IMR-90 (cell line): ENCODE measurements around the gene SLC4A8. TPM values are rescaled to one million over a fixed set of nuclear protein-coding genes. Genes with fewer than 3 reads are reported as not detected.

ENCODE experiments used
- ATAC-seq: fragments of 200-7000 bp; cut with Tn5 transposase; 2 replicates; pipeline ENCODE4 v1.9.1; 2020; ENCODE audit warnings: low read depth, mild to moderate bottlenecking, moderate library complexity
- BruUV-seq: library from RNA; stranded (reverse); fragments of 400-500 nt; replicated peaks from 2 replicates; lab custom pipeline; 2021; lab: Mats Ljungman, UMichigan
- CTCF ChIA-PET: fragments of 300-600 bp; formaldehyde crosslinking; extraction: SDS; loops from one replicate; lab custom pipeline; 2021; ENCODE audit warnings: antibody characterized with exemption; lab: Yijun Ruan, JAX
- POLR2A ChIA-PET: fragments of 300-600 bp; sonication (Branson Sonifier 250); formaldehyde crosslinking; loops from one replicate; lab custom pipeline; 2022; ENCODE audit warnings: antibody characterized with exemption; ENCODE audit not compliant: unreplicated experiment; lab: Charles Lee
- DNase-seq: peaks from one replicate; pipeline ENCODE4 v3.0.0; 2013
- H2AFZ ChIP-seq: replicated peaks from 2 replicates; pipeline ENCODE3; 2013; ENCODE audit warnings: low read length, mild to moderate bottlenecking; ENCODE audit not compliant: poor library complexity
- H2AK5ac ChIP-seq: 2 replicates; pipeline ENCODE4 v1.6.1; 2013; ENCODE audit warnings: low read depth, low read length, inconsistent platforms
- H2AK9ac ChIP-seq: replicated peaks from 2 replicates; pipeline ENCODE3; 2013; ENCODE audit warnings: mild to moderate bottlenecking, low read depth, low read length, moderate library complexity; ENCODE audit not compliant: poor library complexity
- H2BK120ac ChIP-seq: 2 replicates; pipeline ENCODE4 v1.6.1; 2013; ENCODE audit warnings: low read depth, low read length, inconsistent platforms
- H2BK15ac ChIP-seq: 3 replicates; pipeline ENCODE4 v1.6.1; 2013; ENCODE audit warnings: low read depth, low read length, inconsistent platforms
- H2BK20ac ChIP-seq: 2 replicates; pipeline ENCODE4 v1.6.1; 2013; ENCODE audit warnings: low read depth, mild to moderate bottlenecking, inconsistent platforms, low read length, moderate library complexity
- H2BK5ac ChIP-seq: 2 replicates; pipeline ENCODE4 v1.6.1; 2013; ENCODE audit warnings: mild to moderate bottlenecking, low read depth, low read length, inconsistent platforms; ENCODE audit not compliant: poor library complexity, severe bottlenecking
- H3K14ac ChIP-seq: replicated peaks from 2 replicates; pipeline ENCODE4 v1.6.1; 2013; ENCODE audit warnings: low read depth, low read length, inconsistent platforms
- H3K18ac ChIP-seq: 2 replicates; pipeline ENCODE4 v1.6.1; 2013; ENCODE audit warnings: low read depth, low read length, control low read depth
- H3K23ac ChIP-seq: 2 replicates; pipeline ENCODE4 v1.6.1; 2013; ENCODE audit warnings: low read depth, low read length, inconsistent platforms
- H3K27ac ChIP-seq: 2 replicates; pipeline ENCODE4 v1.5.1; 2013; ENCODE audit warnings: mild to moderate bottlenecking, control low read depth, low read length; ENCODE audit not compliant: insufficient read depth
- H3K27me3 ChIP-seq: 2 replicates; pipeline ENCODE4 v1.6.1; 2013; ENCODE audit warnings: low read length; ENCODE audit not compliant: control insufficient read depth, insufficient read depth
- H3K36me3 ChIP-seq: 2 replicates; pipeline ENCODE4 v1.6.1; 2013; ENCODE audit warnings: low read length, mixed read lengths; ENCODE audit not compliant: control insufficient read depth, insufficient read depth
- H3K4ac ChIP-seq: 2 replicates; pipeline ENCODE4 v1.6.1; 2013; ENCODE audit warnings: low read depth, low read length, inconsistent platforms
- H3K4me1 ChIP-seq: 2 replicates; pipeline ENCODE4 v1.6.1; 2013; ENCODE audit warnings: low read length, mixed read lengths; ENCODE audit not compliant: control insufficient read depth, insufficient read depth
- H3K4me2 ChIP-seq: 2 replicates; pipeline ENCODE4 v1.6.1; 2013; ENCODE audit warnings: low read depth, mild to moderate bottlenecking, control low read depth, low read length, moderate library complexity
- H3K4me3 ChIP-seq: 2 replicates; pipeline ENCODE4 v1.5.1; 2013; ENCODE audit warnings: low read depth, mild to moderate bottlenecking, control low read depth, low read length, moderate library complexity; ENCODE audit not compliant: insufficient read depth
- H3K56ac ChIP-seq: 2 replicates; pipeline ENCODE4 v1.6.1; 2013; ENCODE audit warnings: low read length, inconsistent platforms; ENCODE audit not compliant: insufficient read depth; ENCODE audit errors: extremely low read depth
- H3K79me1 ChIP-seq, 2 experiments: 2 replicates each; pipeline ENCODE4 v1.6.1; 2013; ENCODE audit warnings: low read length in 2 of 2, inconsistent platforms in 1 of 2, low read depth in 1 of 2
- H3K9ac ChIP-seq: 2 replicates; pipeline ENCODE4 v1.6.1; 2013; ENCODE audit warnings: low read depth, low read length, control low read depth
- H3K9me1 ChIP-seq: 2 replicates; pipeline ENCODE4 v1.6.1; 2013; ENCODE audit warnings: low read length, inconsistent platforms; ENCODE audit not compliant: insufficient read depth
- H3K9me3 ChIP-seq: 2 replicates; pipeline ENCODE4 v1.6.1; 2013; ENCODE audit warnings: low read length; ENCODE audit not compliant: control insufficient read depth, insufficient read depth
- H4K20me1 ChIP-seq: 2 replicates; pipeline ENCODE4 v1.6.1; 2013; ENCODE audit warnings: low read length, inconsistent platforms; ENCODE audit not compliant: insufficient read depth
- H4K5ac ChIP-seq: 2 replicates; pipeline ENCODE4 v1.6.1; 2013; ENCODE audit warnings: mild to moderate bottlenecking, low read depth, low read length, control low read depth
- H4K8ac ChIP-seq, 2 experiments: 2 replicates each; pipeline ENCODE4 v1.6.1; 2013; ENCODE audit warnings: low read depth in 2 of 2, low read length in 2 of 2, control low read depth in 1 of 2, inconsistent platforms in 1 of 2
- H4K91ac ChIP-seq: 2 replicates; pipeline ENCODE4 v1.6.1; 2013; ENCODE audit warnings: low read depth, low read length, inconsistent platforms; ENCODE audit not compliant: insufficient read depth
- MAZ ChIP-seq: IDR thresholded peaks from 2 replicates; pipeline ENCODE4 v1.6.1; 2012; ENCODE audit warnings: low read depth, mild to moderate bottlenecking, low read length, improper control_type of control experiment, moderate library complexity, borderline replicate concordance
- WGBS, 2 experiments: methylation state at CpG; one replicate each; pipeline versions ENCODE4 v1.1.5 to v1.1.7; 2013; ENCODE audit warnings: missing lambda C conversion rate in 2 of 2; ENCODE audit not compliant: insufficient read length in 1 of 2; ENCODE audit errors: extremely low coverage in 2 of 2; 5-methylcytosine and 5-hydroxymethylcytosine counted together
- dilution Hi-C: fragments of 300-500 bp; cut with HindIII; formaldehyde crosslinking; loops from one replicate; pipeline ENCODE4 v1.14.3; 2018; ENCODE audit warnings: low sequenced_read_pairs; ENCODE audit not compliant: unreplicated experiment
- in situ Hi-C: fragments of 300-500 bp; cut with MboI; formaldehyde crosslinking; loops from 3 replicates; pipeline ENCODE4 v1.14.3; 2019; ENCODE audit warnings: low sequenced_read_pairs, inconsistent platforms, mixed read lengths
- intact Hi-C: fragments of 100-400 bp; cut with micrococcal nuclease; formaldehyde crosslinking; loops from 2 replicates; pipeline ENCODE4 v1.10.0; 2022
- polyA plus RNA-seq, 3 experiments: library from polyadenylated mRNA; depleted of rRNA; stranded (reverse); fragments of >200 nt; gene quantifications; 2 replicates each; pipeline ENCODE4 v1.2.3, GENCODE V29; 2012; ENCODE audit warnings: low replicate concordance in 1 of 3
- total RNA-seq: library from RNA; depleted of rRNA; stranded (reverse); fragments of >200 nt; gene quantifications from 2 replicates; pipeline ENCODE4 v1.2.3, GENCODE V29; 2012

SLC4A8 gene
- total and polyA plus RNA-seq, 2 of the 4 experiments (the other 2 are of a cell fraction): 3.1 to 5.2 TPM

DNA sequence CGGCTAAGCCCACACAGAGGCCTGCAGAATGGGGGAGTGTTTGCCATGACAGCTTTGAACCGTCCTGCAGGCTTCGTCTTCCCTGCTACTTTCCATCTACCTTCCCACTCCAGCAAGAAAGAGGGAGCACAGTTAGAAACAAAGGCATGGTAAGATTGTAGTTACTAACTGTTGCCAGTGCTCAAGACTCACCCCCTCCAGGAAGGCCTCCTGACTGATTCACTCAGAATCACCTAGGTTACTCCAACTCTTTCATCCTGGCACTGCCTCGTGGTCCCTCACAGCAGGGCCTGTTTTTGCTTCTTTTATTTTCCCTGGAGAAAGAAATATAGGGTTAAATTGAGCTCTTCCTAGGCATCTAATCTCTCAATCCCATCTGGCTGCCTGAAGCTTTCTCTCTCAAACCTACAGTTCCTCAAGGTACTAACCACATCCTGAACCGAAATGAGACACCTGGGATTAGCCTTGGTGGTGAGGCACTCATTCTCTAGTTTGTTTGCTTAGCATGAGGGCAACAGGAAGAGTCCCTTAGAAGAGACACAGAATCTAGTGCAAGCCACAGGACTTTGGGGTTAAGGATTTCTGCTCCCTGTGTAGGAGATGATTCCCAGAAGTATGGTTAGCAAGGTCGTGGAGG is 41.2 kb upstream of the SLC4A8 start:
- in situ Hi-C loops (no loop called here), dilution Hi-C loops (no loop called here), intact Hi-C loops (no loop called here)
- Histone ChIP-seq H4K8ac (peak overlapping the region in 1 of 2 experiments; percentile 6; a peak in 1 of 4 replicates), H3K4me3 (no peak overlapping the region), H2AK9ac (no peak overlapping the region), H3K56ac (no peak overlapping the region), H2BK15ac (no peak overlapping the region), H3K4me2 (no peak overlapping the region), H2AK5ac (no peak overlapping the region), H3K4me1 (peaks cover 10% of the 10 kb centered on the region), H4K20me1 (no peaks in the 10 kb centered on the region), H3K14ac (no peak overlapping the region), H4K91ac (no peak overlapping the region), H2BK20ac (no peak overlapping the region), H3K18ac (no peak overlapping the region), H3K9me3 (no peaks in the 10 kb centered on the region), H4K5ac (no peak overlapping the region), H2BK5ac (no peak overlapping the region), H3K9ac (no peak overlapping the region), H2BK120ac (peak overlapping the region; percentile 23; the same call in 1 of the 2 replicates), H3K23ac (peak overlapping the region; percentile 6; the same call in 1 of the 2 replicates), H3K36me3 (no peaks in the 10 kb centered on the region), H3K9me1 (peaks cover 11% of the 10 kb centered on the region), H3K4ac (0 out of 2 replicates have a peak overlapping the region, but pooled peaks have one; percentile 5), H2AFZ (no peak overlapping the region), H3K79me1 (peaks cover 0 to 13% of the 10 kb centered on the region in 2 experiments; a peak in 2 of 4 replicates), H3K27me3 (no peaks in the 10 kb centered on the region), H3K27ac (no peak overlapping the region)
- WGBS, 2 experiments: no CpG with 5 or more reads among the region's 6 CpGs
- no TSS peak for BruUV-seq
- ChIA-PET POLR2A (no interaction called here), CTCF (interaction anchor here (1.3 kb wide), 1 partner anchor 12 kb away, joined by 4 read pairs; no protein-coding TSS in a partner anchor)
- ATAC-seq (no peak), DNase-seq (no peak)
- TF ChIP-seq MAZ: no peak
